Breast epithelium (tissue), 3 donors: ENCODE measurements around the gene NEURL1.

Experiments
- CTCF ChIP-seq, 3 donors: fragments of 450-650 bp; IDR thresholded peaks; one replicate each; pipeline ENCODE4 v1.5.1; 2016 to 2017; ENCODE audit warnings: antibody characterized with exemption in 3 of 3, mild to moderate bottlenecking in 3 of 3, moderate library complexity in 3 of 3
- POLR2A ChIP-seq: fragments of 450-650 bp; IDR thresholded peaks from one replicate; pipeline ENCODE4 v1.6.1; 2016; ENCODE audit warnings: antibody characterized with exemption, mild to moderate bottlenecking, moderate library complexity
- POLR2AphosphoS5 ChIP-seq, 3 donors: sonication (generic); formaldehyde crosslinking; IDR thresholded peaks; one replicate each; pipeline ENCODE4 v1.6.1; 2017; ENCODE audit warnings: antibody characterized with exemption in 3 of 3

- no peak for TF ChIP-seq CTCF (IDR thresholded peaks at IDR 0.05)
- no peak for TF ChIP-seq POLR2A
- no peak for TF ChIP-seq POLR2AphosphoS5 (IDR thresholded peaks at IDR 0.05)
These were observed 38.3 kb upstream of the NEURL1 start for GRCh38 chr10:103455235-103455634.
